Stimulated activated CD4-positive, alpha-beta T cell treated with anti-CD3 and anti-CD28 coated beads, Interleukin-12 subunit alpha, Interleukin-12 subunit beta, amount 100 ng/mL, for 48 hours (primary cell): Measurements from ENCODE around the gene SLC38A8.

Experiments used
- DNase-seq, 3 donors: peaks; one replicate each; pipeline ENCODE4 v3.0.0-alpha.2; 2020; ENCODE audit warnings: low read depth in 2 of 3, low spot score in 1 of 3

Gene SLC38A8

DNA sequence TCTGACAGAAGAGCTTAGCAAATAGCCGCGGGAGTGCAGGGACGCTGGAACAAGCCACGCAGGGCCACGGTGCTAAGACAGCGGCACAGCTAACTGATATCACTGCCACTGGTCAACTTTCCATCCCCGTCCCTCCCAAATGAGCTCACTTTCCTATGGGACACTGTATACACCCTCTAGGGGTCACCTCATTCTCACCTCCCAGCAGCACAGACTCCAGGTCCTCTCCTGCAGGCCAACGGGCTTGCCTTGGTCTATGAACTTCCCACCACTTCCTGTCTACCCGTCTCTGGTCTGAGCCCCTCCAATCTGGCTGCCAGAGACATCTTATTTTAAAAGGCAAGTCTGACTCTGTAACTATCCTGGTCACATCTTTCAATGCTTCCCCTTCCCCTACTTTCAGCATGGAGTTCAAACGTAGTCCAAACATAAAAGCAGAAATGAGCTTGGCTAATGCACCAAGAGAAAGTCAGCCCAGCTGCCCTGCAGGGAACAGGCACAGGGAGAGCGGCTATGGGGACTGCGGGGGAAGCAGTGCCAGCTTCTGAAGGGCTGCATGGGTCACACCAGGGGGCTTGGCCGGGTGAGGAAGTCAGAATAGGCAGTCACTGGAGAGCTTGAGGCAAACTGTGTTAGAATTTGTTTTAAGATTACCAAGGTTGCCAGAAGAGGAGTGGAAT, 26.3 kb upstream of the SLC38A8 start:
- no peak for DNase-seq

DNA sequence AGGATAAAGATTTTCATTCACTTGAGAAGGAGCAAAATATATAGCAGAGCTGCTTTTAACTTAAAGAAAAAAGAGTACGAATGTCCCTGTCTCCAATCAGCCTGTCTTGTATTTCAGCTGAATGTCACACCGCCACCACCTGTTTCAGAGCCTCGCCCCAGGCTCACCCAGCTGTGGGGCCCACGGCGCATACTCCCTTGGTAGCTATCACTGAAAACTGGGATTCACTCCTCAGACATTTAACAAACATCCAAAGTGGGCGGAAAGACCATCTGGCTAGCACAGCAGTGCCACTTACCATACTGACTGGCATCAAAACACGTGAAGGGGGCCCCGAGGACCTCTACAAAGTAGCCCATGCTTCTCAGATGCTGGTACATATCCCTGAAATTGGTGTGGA, 25.4 kb upstream of the SLC38A8 start:
- no peak for DNase-seq

DNA sequence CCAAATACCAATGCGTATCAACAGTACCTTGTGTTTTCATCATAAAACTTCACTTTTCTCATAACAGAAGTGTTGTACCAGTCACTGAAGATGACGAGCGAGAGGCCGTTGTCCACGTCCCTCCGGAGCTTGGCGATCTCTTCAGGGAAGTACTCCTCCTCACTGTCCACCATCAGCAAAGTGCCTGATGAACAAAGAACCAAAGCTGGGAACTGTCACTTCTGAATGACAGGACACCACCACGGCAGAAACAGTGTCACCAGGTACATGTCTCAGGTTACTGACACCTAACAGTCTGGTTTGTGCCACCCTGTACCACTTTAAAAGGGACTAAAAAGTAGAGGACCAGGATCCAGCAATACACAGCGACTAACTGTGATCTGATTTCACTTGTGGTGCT, 25.0 kb upstream of the SLC38A8 start:
- no peak for DNase-seq

DNA sequence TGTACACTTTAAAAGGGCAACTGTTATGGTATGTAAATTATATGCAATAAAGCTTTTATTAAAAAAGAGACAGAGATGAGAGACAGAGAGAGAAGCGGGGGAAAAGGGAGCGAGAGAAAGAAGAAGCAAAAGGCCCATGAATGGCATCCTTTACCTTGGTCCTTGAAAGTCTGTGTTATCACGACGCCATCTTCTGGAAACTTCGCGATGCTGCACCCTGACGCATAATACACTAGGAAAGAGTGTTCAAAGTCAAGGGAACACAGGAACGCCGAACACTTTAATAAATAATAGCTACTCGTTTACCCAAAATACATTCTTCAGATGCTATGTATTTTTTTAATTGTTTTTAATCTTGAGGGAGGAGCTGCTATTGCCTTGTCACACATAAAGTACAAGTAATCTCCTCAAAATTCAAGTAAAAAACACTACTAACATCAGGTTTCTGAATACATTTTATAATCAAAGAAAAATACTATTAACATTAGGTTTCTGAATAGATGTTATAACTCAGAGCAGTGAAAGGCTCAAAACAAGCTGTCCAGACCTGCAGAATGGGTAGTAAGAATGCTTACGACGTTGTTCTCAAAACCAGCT, 23.0 kb upstream of the SLC38A8 start:
- DNase-seq: peak in 1 of 3 donors; percentile 40

DNA sequence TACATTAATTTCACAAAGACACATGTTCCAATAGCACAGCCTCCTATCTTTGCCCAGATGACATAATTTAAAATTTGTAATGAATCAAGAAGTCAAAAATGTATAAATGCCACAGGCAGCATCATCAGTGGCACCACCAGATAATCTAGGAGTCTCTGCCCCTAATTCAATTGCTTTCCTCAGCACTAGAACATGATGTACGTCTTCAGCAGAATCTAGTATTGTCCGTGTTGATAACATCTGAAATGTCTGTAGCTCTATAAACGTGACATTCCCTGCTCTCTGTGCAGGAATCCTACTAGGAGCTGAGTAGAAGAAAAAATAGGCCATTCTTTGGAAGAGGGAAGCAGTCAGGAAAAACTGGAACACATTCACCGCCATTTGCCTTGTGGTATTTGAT, 21.4 kb upstream of the SLC38A8 start:
- DNase-seq: no peak

DNA sequence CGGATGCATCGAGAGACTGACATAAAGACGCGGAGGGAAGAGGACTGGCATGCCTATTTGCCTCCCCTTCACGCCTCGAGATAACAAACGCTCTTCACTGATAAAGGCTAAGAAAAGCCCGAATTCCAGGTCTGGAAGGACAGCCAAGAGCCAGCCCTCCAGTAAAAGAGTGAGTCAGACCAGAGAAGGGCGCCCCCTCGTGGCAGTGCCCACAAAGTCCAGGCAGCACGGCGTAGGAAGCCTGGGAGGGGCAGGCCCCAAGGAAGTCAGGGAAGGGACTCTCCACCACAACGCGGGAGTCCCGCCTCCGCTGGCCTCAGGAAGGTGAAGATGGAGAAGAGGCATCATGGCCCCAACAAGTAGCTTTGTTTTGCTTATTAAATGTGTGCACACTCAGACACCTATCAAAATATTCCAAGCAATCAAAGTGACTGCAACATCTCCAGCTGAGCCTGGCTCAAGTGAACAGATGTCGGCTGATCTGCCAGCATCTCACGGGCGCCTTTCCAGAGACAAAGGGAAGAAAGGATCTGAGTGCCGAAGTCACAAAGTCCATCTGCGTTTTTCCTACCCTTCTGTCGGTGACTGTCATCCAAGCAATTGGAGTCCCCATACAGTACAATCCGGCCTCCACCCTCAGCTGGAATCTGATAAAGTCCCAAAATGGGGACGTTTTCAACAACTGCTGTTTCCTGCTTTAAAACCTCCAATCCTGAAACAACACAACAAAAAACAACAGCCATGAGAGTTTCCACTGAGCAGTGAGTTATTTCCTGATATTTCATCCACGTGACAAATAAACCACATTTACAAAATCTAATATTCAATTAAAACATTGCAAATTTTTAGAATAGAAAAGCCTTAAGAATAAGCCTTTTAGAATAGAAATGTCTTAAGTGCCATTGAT, 20.4 kb upstream of the SLC38A8 start:
- DNase-seq: peak; percentile 43 to 62 (median 61)

DNA sequence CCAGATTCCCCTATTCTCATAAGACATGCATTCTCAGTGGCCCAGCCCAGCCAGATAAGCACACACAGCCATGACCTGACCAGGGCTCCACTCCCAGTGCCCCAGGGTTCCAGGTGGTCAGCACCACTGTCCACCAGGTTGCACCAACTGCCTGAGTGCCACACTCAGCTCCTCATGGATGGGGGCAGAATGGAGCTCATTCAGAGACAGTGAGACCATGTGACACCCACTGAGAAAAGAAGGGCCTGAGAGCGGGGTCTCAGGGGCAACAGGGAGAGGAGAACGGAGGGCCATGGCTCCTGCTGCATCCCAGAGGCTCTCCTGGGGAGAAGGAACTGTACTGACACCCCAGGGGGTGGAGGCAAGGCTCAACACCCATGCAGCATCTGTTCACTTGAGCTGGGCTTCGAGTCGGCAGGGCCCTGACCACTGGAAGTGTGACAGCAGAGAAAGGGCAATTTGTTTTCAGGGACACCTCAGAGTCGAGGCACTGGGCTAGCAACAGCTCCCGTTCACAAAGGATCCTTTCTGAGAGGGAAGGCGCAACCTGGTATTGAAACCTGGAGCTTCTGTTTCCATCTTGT, 18.7 kb upstream of the SLC38A8 start:
- DNase-seq: no peak

DNA sequence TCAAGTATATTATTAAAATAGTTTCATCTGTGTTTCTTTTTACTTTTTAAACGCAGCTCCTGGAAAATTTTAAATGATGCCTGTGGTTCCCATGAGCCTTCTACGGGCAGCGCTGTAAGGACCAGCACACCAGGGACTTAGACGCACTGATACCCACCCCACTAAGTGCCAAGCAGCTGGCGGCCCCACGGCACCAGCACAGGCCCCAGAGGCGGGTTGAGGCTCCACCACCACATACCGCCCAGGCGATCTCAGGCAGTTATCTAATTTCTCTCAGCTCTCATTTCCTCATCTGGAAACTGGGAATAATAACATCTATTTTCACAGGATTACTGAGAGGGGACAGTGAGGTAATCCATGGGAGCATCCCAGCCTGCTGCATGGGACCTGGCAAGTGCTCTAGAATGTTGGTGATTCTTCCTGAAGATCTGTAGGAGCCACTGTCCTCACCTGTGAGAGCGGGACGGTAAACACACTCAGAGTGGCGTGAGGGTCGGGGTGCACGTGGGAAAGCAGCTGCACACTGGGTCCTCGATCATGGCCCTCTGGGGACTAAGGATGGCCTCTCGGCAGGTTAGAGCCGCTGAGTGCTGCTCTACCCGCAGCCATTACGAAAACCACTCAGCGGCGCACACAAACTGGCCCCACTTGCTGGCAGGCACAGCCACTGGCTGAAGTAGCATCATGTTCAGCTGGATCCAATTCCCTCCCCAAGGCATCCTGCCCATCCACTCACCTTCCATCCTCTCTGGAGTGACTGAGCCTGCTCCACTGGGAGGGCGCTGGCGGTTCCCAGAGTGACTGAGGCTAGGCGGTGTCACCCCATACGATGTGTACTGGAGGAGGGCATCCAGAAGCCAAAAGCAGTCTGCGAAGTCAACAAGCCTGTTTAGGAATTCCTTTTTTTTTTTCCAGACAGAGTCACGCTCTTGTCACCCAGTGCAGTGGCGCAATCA, 17.6 kb upstream of the SLC38A8 start:
- DNase-seq: no peak

DNA sequence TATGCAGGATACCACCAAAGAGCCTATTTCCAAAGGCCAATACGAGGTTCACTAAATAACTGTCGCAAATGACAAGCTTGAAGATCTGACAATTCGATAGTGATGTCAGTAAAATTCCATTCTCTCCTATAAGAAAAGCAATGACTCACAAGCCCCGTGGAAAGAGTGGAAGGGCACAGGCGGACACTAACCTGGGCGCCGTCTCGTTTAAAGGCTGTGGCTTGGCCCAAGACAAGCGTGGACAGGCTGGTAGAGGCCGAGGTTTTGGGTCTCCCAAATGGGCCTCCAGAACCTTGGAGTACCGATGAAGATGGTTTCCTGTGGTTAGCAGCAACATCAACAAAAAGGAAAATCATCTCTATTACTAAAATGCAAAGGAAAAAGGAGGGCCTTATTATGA, 16.5 kb upstream of the SLC38A8 start:
- no peak for DNase-seq

DNA sequence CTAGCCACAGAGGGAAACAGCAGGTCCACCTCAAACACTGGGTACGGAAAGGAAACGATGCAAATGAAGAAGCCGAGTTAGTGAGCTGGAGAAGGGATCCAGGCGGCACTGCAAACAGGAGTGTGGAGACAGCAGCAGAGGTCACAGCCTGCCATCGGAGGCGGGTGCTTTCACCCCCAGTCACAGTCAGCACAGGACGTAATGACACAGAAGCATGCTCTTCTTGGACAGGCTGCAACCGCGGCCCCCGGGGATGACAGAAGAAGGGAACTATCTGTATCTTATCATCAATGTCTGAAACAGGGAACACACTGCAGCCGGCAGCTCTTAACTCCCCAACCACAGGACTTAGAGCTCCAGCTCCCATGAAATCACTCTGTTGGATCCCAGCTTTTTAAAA, 16.1 kb upstream of the SLC38A8 start:
- no peak for DNase-seq

DNA sequence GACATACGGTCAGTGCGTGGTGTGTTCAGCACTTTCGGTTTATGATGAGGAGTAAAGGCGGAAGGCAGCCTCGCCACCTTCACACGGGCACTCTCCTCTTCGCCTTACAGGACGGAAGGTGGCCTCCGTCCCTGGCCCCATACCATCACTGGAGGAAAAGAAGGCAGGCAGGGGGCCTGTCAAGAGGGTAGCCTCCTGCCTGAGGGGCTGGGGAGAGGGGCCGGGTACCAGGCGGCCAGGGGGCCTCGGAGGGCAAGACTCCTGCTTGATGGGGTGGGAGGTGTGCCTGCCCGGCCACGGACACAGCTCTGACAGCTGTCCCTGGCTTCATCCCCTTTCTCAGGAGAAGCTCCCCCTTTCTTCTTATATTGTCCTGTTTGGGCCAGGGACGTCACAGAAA, 15.6 kb upstream of the SLC38A8 start:
- no peak for DNase-seq

DNA sequence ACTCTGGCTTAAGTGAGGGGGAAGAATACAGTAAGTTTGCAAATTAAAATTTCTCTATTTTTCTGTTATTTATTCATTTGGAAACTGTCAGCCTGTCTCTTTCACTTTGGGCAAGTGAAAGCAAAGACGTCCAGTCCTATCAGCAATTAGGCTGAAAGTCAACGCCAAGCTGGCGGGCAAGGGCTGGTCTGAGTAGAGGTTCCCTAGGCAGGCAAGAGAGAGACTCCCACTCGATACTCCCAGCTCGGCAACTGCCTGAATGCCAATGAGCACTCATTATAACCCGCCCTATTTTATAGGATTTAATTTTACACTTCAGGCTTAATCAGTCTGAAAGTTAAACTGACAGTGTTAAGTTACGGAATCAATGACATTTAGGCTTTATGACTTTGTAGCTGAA, 14.3 kb upstream of the SLC38A8 start:
- no peak for DNase-seq

DNA sequence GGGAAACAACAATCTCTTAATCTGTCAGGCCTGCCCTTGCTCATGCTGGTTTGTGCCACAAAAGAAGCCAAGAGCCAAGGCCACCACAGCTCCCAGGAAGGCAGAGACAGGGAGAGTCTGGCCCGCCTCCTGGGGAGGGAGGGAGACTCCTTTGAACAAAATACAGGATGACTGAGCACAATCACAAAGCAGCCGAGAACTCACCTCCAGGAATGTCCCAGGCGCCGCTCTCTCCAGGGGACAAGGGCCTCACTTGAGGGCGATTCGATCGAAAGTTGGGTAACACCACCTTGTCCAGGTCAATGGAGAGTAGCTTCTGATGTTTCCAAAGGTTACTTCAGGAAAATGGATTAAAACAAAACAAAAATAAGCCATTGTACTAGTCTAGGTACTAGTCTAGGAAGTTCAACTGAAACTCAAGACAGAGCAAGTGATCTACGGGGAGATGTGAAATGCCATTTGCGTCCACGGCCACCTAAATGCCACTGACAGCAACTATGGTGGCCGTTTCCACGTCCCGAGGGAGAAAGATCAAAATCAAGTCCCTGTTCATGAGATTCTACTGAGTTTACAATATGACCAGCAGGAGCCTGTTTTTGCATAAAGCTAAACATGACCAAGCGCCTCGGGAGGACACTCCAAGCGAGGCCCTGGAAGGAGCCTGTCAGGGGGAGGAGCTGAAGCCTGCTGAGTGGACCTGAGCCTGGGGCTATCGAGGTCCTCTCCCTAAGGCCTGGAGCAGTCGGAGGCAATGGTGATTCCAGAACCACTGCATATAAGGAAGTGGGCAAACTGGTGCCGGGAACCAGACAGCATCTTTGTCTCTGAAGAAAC, 13.4 kb upstream of the SLC38A8 start:
- DNase-seq: no peak

DNA sequence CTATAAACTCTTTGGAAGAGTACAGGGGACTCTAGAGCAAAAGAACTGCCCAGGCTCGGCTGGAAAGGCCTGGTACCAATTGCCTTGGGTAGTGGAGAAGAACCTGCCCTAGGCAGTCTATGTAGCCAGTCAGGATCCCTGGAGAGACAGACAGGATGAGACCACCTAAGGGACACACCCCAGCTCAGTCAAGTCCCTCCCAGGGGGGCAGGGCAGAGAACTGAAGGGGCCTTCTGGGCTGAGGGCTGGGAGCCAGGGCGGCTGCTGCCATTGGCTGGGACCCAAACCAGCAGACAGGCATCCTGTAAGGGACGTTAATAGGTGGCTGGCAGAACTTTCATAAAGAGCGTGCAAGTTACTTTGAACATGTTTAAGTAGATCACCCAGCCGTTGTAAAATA, 12.8 kb upstream of the SLC38A8 start:
- no peak for DNase-seq

DNA sequence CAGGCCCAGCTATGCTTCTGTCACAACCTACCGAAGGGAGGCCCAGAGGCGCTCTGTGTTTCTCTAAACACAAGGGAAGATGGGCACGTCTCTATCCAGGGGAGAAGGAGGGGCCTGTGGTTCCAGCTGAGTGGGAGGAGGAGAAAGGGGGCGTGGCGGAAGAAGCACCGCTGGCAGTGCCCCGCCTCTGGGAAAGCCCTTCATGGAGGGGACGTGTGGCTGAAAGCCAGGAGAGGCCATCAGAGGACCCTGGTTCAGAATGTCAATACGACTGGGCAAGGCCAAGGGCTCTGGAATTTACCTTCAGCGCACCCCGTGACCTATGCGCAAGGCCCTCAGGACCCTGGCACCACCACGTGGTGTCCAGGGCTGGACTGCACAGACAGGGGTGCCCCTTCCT, 12.3 kb upstream of the SLC38A8 start:
- DNase-seq: no peak

DNA sequence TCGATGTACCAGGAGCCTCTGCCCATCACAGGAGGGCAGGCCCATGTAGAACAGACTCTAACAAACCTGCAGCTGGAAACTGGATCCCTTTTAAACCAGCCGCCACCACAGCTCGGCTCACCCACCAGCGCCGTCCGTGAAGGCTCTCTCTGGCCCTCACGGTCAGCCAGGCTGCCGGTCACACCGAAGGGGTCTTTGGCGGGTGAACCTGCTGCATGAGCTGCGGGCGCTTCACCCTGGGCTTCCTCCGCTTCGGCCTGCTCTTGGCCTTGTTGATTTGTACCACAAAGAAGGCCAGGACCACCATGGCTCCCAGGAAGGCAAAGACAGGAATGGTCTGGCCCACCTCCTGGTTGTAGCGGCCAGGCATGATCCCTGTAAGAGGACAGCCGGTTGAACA, 11.7 kb upstream of the SLC38A8 start:
- no peak for DNase-seq

DNA sequence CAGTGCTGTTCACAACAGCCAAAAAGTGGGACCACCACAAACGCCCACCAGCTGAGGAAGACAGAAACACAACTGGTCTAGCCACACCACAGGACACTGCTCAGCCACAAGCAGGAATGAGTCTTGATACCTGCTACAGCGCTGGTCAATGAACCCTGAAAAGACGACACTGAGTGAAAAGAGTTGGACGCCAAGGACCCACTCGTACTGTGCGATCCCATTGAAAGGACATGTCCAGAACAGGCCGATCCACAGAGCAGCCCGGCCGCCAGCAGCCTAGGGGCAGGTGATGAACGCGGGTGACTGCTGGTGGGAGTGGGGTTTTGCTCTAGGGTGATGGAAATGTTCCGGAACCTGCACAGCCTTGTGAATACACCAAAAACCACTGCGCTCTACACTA, 10.6 kb upstream of the SLC38A8 start:
- DNase-seq: no peak

DNA sequence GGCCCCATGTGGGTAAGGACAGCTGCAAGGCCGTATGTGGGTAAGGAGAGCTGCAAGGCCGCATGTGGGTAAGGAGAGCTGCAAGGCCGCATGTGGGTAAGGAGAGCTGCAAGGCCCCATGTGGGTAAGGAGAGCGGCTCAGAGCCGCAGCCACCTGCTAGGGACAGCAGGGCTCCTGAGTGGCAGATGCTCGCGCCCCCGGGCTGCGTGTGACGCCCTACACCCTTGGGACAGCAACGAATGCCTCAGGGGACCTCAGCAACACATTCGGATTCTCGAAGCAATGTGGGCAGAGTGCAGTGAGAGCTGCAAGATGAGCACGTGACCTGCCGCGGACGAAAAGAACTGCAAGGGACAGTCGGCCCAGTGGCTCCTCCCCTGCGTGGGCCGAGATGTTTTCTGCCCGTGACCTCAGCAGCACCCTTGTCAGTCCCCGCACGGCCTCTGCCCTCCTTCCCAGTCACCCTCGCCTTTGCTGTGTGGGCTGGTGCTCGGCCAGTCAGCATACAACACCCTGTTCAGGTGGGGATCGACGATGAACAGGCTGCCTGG, 9.6 kb upstream of the SLC38A8 start:
- no peak for DNase-seq

DNA sequence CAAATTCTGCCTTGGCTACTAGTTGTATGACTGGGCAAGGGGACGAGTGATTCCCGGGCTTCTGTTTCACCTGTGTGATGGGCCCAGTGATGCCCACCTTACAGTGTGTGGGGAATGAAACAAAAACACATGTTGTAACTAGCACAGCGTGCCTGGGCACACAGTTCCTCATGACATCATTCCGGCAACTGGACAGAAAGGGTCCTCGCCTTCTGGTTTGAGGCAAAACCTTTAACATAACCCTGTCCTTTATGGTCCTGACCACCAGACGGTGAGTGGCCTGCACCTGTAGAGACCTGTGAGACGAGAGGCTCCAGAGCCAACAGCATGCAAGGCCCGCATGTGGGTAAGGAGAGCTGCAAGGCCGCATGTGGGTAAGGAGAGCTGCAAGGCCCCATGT, 7.7 kb upstream of the SLC38A8 start:
- no peak for DNase-seq
